HG03280 (cell line): ENCODE data around the gene LMNA.
"Not testable (repeated sequence)": the region's sequence is repeated elsewhere in the genome, so short reads cannot be mapped to it uniquely, and the experiment has no call there.

Source experiments
- ATAC-seq: cut with Tn5 transposase; IDR thresholded peaks from one replicate; pipeline ENCODE4 v1.9.1; 2021; ENCODE audit warnings: mild to moderate bottlenecking, moderate library complexity; ENCODE audit not compliant: unreplicated experiment

The LMNA gene

DNA sequence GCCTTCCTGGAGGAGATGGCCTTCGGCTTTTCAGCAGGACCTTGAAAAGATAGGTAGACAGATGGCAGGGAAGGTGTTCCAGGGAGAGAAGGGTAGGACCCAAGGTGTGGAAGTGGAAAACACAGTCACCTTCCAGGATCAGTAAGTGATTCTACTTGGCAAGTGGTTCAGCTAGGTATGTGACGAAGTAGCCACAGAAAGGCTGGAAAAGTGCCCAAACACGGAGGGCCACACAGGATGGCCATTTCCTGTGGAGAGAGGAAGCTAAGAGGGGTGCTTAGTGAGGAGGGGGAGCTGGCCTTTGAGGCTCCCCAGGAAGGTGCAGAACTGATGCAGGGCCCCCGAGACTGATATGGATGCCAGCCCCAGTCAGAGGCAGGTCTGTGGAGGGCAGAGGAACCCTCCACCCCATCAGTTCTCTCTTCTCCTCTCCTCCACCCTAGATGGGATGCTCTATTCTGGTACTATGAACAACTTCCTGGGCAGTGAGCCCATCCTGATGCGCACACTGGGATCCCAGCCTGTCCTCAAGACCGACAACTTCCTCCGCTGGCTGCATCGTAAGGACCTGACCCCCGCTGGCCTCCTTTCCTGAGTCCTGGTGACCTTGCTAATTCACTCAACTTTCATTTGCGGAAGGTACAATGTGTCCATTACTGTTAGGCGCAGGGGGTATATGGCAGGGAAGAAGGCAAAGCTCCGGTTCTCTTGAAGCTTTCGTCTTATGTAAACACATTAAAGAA is 45.7 kb downstream of the LMNA start:
- no peak for ATAC-seq

DNA sequence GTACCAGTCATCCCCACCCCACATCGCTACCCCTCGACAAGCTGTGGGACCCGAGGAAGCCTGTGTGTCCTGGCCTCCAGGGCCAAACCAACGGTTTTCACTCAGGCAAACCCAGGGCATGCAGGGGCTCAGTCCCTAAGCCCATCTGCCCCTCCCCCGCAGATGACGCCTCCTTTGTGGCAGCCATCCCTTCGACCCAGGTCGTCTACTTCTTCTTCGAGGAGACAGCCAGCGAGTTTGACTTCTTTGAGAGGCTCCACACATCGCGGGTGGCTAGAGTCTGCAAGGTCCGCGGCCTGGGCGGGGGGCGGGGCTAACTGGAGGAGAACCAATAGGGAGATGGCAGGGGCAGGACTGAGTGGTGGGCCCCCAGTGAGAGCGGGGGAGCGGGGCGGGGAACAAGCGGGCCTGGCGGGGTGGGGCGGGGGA is 46.2 kb downstream of the LMNA start:
- ATAC-seq = no peak

DNA sequence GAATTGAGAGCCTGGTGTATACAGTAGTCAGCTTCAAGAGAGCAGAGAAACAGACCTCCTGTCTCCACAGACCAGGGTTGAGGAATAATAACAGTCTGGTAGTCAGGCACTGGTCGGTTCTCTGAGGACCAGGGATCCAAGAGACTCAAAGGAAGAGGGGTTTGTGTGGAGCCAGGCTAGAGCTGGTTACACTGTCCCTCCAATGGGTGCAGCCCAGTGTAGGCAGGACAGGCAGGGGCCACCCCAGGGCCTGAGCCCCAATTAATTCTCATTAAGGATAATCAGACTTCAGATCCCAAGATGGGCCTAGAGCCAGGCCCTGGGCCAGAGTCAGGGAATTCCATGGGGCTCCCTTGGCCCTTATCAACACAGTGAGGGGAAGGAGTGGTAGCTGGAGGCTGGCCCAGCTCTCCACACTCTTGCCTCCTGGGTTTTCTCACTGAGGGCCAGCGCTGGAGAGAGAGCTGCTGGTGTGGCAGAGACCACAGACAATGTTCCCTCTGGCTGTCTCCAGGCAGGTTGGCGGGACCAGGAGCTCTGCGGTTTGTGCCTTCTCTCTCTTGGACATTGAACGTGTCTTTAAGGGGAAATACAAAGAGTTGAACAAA is 48.0 kb downstream of the LMNA start:
- no peak for ATAC-seq

DNA sequence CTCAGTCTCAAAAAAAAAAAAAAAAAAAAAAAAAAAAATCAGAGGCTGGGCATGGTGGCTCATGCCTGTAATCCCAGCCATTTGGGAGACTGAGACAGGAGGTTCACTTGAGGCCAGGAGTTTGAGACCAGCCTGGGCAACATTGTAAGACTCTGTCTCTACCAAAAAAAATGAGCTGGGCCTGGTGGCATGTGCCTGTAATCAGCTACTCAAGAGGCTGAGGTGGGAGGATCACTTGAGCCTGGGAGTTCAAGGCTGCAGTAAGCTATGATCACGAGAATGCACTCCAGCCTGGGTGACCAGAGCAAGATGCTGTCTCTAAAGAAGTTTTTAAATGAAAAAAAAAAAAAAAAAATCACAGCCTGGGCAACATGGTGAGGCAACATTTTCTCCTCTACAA is 49.2 kb downstream of the LMNA start:
- ATAC-seq = no peak

DNA sequence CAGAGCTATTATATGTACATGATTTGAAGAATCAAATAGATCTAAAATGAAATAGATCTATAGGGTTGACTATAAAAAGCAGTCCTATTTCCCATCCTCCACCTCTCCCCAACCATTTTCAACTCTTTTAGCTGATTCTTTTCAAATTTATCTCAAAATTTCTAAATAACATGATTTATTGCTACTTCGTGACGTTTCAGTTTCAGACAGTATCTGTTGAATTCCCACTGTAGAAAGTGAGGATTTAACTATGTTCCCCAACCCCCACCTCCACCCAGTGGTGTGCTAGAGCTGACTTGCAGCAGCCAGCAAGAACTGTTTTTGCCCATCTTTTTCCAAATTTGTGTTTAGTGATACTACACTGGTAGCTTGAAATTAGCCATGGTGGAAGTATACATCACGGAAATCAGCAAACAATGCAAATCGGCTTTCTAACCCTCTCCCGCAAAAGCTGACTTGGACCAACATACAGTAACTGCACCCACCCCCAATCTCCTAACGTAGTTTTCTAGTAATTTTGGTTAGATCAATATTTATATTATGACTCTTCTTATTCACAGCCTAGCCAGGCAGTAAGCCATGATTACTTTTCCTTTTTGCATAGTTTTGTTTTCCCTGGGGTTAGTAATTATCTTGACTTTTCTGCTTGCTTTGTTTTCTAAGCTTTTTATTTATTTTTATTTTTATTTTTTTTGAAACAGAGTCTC is 49.8 kb downstream of the LMNA start:
- ATAC-seq = no peak

DNA sequence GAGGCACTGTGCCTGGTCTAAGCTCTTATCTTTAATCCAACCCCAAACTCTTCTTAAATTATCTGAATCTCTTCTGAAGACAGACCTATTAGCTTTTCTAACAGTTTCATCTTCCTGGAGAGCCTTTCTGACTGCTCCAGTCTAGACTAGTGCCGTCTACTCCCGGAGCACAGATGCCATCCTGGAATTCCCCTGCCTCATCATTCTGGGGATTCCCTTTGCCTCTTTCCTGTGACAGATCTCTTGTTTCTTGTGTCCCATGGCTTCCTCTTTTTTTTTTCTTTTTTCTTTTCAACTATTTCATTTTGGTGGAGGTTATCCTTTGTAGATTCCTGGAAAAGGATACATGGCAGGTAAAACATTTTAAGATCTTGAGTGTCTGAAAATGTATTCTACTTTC is 50.6 kb downstream of the LMNA start:
- ATAC-seq = no peak

DNA sequence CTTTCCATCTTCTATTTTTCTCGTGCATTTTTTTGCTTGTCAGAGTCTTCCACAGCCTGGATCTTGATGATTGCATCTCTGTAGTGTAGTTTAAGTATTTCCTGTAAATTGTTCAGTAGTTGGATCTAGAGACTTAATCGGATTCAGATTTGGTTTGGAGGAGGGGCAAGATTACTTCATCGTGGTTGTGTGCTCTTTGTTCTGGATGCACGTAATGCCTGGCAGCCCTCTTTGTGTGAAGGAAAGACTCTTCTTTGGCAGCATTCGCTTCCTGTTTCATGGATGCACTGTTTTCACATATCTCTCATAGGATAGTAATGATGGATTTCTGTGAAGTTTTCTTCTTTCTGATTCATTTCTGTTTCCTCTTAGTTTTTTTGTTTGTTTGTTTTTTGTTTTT is 53.0 kb downstream of the LMNA start:
- no peak for ATAC-seq

DNA sequence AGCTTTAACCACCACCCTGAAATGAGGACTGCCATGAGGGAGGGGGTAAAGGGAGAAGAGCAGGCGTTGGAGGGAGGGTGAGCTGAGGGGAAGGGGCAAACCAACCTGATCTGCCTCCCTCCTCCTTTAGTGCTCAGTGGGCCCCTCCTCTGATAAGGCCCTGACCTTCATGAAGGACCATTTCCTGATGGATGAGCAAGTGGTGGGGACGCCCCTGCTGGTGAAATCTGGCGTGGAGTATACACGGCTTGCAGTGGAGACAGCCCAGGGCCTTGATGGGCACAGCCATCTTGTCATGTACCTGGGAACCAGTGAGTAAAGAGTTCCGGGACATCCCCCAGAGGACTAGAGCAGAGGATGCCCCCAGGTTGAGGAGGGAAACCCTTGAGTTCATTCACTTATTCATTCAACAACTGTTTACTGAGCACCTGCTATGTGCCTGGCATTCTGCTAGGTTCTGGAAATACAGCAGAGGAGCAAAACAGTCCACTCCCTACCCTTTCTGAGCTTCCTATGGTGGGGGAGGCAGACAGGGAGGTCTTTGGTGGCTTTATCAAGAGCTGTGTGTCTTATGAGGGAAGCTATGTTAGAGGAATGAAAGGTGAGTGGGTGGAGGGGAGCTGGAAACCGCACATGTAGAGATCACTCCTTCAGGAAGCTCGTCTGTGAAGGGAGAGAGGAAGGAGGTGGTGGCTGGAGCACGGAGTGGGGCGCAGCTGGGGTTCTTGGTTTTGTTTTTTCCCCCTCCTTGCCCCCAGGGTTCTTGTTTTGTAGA is 58.4 kb downstream of the LMNA start:
- no peak for ATAC-seq

DNA sequence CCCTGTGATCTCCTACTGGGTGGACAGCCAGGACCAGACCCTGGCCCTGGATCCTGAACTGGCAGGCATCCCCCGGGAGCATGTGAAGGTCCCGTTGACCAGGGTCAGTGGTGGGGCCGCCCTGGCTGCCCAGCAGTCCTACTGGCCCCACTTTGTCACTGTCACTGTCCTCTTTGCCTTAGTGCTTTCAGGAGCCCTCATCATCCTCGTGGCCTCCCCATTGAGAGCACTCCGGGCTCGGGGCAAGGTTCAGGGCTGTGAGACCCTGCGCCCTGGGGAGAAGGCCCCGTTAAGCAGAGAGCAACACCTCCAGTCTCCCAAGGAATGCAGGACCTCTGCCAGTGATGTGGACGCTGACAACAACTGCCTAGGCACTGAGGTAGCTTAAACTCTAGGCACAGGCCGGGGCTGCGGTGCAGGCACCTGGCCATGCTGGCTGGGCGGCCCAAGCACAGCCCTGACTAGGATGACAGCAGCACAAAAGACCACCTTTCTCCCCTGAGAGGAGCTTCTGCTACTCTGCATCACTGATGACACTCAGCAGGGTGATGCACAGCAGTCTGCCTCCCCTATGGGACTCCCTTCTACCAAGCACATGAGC is 62.2 kb downstream of the LMNA start:
- no peak for ATAC-seq

DNA sequence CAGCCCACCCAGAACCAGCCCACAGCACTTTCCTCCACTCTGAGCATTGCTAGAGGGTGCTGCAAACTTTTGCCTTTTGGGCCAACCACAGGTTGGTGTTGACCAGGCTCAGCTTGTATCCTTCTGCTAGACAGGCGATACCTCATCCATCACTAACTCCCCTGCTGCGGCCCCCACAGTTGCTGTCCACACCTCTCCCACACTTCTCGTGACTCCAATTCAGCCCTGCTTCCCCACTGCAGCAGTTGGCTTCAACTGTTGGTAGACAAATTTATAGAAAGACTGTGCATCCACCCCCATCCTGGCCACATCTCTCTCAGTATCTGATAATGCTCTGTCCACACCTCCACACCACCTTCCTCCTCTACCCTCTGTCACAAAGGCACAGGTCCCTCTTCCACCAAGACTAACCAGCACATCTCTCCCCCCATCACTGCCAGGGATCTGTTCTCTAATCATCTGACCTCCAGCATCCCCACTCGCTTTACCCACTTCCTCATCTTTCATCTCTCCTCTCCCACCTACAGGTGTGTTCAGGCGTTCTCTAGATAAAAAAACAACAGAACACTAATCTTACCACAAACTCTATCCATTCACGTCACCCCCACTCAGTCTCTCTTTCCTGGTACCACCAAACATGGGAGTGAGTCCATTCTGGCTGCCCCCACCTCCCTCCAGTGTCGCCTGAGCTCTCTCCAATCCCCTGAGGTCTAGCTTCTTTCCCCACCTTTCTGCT is 63.6 kb downstream of the LMNA start:
- ATAC-seq = no peak

DNA sequence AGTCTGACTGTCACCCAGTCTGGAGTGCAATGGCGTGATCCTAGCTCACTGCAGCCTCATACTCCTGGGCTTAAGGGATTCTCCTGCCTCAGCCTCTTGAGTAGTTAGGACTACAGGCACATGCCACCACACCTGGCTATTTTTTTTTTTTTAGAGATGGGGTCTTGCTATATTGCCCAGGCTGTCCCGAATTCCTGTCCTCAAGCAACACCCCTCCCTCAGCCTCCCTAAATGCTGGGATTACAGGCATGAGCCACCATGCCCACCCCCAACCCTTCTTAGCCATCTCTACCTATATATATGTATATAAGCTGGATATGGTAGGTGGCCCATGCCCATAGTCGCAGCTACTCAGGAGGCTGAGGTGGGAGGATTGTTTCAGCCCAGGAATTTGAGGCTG is 66.0 kb downstream of the LMNA start:
- ATAC-seq = no peak

DNA sequence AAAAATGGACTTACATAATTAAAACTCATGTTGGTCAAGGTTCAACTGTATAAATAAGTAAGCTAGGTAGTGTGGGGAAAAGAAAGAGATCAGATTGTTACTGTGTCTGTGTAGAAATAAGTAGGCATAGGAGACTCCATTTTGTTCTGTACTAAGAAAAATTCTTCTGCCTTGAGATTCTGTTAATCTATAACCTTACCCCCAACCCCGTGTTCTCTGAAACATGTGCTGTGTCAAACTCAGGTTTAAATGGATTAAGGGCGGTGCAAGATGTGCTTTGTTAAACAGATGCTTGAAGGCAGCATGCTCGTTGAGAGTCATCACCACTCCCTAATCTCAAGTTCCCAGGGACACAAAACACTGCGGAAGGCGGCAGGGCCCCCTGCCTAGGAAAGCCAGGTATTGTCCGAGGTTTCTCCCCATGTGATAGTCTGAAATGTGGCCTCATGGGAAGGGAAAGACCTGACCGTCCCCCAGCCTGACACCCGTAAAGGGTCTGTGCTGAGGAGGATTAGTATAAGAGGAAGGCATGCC is 66.9 kb downstream of the LMNA start:
- not testable (repeated sequence) for ATAC-seq

DNA sequence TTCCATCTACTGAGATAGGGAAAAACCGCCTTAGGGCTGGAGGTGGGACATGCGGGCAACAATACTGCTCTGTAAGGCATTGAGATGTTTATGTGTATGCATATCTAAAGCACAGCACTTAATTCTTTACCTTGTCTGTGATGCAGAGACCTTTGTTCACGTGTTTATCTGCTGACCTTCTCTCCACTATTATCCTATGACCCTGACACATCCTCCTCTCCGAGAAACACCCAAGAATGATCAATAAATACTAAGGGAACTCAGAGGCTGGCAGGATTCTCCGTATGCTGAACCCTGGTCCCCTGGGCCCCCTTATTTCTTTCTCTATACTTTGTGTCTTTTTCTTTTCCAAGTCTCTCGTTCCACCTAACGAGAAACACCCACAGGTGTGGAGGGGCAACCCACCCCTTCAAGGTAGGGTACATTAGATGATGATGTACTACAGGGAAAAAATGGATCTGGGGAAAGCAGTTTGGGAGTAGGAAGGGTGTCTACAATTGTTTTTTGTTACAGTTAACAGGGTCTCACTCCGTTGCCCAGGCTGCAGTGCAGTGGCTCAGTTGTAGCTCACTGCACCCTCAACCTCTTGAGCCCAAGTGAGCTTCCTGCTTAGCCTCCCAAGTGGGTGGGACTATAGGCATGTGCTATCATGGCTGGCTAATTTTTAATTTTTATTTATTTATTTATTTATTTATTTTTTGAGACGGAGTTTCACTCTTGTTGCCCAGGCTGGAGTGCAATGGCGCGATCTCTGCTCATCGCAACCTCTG is 67.7 kb downstream of the LMNA start:
- not testable (repeated sequence) for ATAC-seq

DNA sequence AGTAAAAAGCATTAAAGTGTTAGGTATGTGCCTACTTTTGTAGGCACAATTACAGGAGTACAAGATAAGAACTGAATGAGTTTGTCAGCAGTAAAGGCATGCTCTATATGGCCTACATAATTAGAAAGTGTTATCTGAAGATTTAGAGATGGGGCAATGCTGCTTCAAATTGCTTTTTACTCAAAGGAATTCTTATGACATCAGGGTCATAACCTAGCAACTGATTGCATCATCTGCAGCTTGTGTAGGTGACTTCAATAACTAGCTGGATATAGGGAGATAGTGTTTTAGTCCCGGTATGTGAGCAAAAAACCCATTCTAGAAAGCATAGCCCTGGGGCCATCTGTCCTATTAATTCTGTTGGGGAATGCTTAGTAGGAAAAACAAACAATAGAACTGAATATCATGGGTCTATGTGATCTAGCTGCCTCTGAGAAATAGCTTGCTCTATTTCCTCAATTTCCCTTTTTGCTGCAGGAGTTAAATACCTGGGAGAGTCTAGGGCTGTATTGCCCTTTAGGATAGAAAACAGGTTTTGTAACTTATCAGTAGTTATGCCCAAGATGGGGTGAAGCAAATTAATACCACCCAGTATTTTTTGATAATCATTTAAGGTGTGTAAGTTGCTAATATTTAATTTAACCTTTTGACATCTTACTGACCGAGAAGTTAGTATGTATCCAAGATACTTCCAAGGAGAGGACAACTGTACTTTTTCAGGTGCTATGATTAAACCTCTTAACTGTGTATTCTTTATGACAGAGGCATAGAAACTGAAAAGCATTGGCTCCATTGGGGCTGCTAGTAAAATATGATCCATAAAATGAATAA is 72.1 kb downstream of the LMNA start:
- ATAC-seq = not testable (repeated sequence)
